Caki2 (cell line): ENCODE results near the gene IL3RA. TPM values are rescaled to one million over a fixed set of nuclear protein-coding genes. Genes with fewer than 3 reads are reported as not detected.
A peak's percentile ranks its signal among the peaks of the same experiment; 100 is the strongest.
"Not testable (repeated sequence)": the region's sequence is repeated elsewhere in the genome, so short reads cannot be mapped to it uniquely, and the experiment has no call there.

ENCODE experiments used
- DNase-seq: peaks from one replicate; pipeline ENCODE4 v3.0.0-alpha.2; 2015; ENCODE audit warnings: low read depth
- in situ Hi-C: cut with HindIII; loops from 2 replicates; pipeline ENCODE4 v1.10.0; 2016; ENCODE audit warnings: low sequenced_read_pairs, low pct_unique_long_range_greater_than_20kb, mixed read lengths
- total RNA-seq: library from RNA; depleted of rRNA; stranded (reverse); fragments of >200 nt; shearing (Covaris generic); gene quantifications from 2 replicates; pipeline ENCODE4 v1.2.3, GENCODE V29; 2014; ENCODE audit warnings: low replicate concordance; rRNA removed

Gene IL3RA
- total RNA-seq, result not detected in 2 replicates

- no peak for DNase-seq
- in situ Hi-C loops, result no loop called here
Observed at GRCh38 chrX:1336331-1336943, at the start of gene IL3RA. IL3RA (plus strand) TSS chrX:1336785; CDS start chrX:1341766, 4,981 bp downstream.

- DNase-seq, result no peak
- in situ Hi-C loops, result no loop called here
Observed at GRCh38 chrX:1289535-1289934, 47.0 kb upstream of the IL3RA start.

- in situ Hi-C loops, result no loop called here
- DNase-seq, result no peak
Observed at GRCh38 chrX:1291110-1291740, 45.4 kb upstream of the IL3RA start.

DNA sequence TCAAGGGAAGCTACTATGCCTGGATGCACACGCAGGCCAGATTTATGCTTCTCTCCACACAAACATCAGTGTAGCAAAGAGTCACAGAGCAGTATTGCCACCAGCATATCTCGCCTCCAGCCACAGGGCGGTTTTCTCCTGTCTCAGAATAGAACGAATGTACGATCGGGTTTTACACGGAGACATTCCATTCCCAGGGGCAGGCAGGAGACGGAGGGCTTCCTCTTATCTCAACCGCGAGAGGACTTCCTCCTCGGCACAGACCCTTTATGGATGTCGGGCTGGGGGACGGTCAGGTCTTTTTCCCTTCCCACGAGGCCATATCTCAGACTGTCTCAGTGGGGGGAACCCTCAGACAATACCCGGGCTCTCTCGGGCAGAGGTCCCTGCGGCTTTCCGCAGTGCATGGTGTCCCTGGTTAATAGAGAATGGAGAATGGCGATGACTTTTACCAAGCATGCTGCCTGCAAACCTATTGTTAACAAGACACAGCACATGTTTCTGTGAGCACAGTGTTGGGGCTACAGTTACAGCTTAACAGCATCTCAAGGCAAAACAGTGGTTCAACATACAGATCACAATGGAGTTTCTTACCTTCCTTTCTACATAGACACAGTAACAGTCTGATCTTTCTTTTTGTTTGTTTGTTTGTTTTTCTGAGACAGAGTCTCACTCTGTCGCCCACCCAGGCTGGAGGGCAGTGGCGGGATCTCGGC lies 43.9 kb upstream of the IL3RA start:
- DNase-seq, result no peak
- in situ Hi-C loops, result no loop called here

DNA sequence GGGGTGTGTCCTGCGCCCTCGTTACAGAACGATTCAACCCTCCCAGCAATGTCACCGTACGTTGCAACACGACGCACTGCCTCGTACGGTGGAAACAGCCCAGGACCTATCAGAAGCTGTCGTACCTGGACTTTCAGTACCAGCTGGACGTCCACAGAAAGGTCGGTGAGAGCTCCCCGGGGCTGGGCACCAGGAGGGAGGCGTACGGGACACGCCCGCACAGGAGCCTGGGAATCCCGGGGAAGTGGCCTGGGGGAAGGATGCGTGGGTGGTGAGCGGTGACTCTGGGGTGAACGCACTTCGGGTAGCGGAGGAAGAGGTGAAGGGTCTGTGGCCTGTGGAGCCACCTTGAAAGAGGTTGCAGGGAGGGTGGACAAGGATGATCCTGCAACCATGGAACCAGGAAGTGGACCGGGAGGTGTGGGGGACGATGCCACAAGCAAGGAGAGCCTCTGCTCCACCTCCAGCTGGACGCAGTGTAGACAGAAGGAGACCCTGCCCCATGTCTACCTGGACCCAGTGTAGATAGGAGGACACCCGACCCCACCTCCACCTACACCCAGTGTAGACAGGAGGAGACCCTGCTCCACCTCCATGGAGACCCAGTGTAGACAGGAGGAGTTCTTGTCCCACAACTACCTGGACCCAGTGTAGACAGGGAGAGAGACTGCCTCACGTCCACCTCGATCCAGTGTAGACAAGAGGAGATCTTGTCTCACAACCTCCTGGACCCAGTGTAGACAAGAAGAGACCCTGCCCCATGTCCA lies 42.1 kb upstream of the IL3RA start:
- in situ Hi-C loops, result no loop called here
- DNase-seq, result no peak

- in situ Hi-C loops, result no loop called here
- DNase-seq, result no peak
Observed at GRCh38 chrX:1295550-1295949, 41.0 kb upstream of the IL3RA start.

DNA sequence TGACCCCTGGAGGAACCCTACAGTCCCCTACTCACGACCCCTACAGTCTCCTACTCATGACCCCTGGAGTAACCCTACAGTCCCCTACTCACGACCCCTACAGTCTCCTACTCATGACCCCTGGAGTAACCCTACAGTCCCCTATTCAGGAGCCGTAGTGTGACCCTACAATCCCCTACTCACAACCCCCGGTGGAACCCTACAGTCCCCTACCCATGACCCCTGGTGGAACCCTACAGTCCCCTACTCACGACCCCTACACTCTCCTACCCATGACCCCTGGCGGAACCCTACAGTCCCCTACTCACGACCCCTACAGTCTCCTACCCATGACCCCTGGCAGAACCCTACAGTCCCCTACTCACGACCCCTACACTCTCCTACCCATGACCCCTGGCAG lies 39.0 kb upstream of the IL3RA start:
- in situ Hi-C loops, result not testable (repeated sequence)

DNA sequence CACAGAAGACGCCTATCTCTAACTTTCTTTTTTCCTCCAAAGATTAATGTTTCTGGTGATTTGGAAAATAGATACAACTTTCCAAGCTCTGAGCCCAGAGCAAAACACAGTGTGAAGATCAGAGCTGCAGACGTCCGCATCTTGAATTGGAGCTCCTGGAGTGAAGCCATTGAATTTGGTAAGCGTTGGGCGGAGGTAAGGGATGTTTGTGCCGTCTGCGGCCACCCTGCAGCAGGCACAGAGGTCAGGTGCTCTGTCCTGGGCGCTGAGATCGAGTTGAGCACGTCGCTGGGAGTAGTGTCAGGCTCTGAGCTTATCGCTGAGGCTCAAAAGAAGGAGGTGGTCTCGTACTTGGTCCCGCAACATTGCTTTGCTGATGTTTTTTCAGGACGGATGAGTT lies 36.1 kb upstream of the IL3RA start:
- no peak for DNase-seq
- in situ Hi-C loops, result no loop called here

More for the DNA sequence above, 39.0 kb upstream of the IL3RA start:
- DNase-seq, result not testable (repeated sequence)

DNA sequence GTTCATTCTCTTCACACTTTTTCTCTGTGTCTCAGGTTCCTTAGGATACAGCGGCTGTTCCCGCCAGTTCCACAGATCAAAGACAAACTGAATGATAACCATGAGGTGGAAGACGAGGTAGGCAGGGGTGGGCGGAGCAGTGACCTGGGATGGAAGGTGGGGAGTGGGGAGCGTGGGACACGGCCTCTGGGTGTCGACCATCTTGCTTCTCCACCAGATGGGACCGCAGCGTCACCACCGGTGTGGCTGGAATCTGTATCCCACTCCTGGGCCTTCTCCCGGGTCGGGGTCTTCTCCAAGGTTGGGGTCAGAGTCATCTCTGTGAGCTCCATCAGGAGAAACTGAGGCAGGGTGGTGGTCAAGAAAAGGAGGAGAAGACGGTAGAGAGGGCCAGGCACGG lies 31.2 kb upstream of the IL3RA start:
- in situ Hi-C loops, result no loop called here
- no peak for DNase-seq

DNA sequence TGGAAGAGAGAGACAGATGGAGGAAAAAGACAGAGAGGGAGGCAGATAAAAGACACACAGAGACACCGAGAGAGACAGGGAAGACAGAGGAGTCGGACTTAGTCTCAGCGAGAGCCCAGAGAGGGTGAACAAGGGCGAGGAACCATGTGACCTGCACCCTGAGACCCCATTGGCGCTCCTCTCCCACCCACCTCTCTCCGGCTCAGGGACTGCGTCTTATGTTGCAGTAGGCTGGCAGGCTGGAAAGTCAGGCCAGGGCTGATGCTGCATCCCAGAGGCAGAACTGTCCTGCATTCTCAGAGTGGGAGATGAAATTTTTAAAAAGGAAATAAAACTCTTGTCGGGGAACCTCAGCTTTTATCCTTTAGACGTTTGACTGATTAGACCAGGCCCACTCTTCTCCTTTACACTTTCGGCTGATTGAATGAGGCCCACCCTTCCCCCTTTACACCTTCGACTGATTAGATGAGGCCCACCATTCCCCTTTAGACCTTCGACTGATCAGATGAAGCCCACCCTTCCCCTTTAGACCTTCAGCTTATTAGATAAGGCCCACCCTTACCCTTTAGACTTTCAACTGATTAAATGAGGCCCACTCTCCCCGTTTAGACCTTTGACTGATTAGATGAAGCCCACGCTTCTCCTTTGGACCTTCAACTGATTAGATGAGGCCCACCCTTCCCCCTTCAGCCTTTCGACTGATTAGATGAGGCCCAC lies 29.5 kb upstream of the IL3RA start:
- in situ Hi-C loops, result no loop called here
- DNase-seq, result no peak

DNA sequence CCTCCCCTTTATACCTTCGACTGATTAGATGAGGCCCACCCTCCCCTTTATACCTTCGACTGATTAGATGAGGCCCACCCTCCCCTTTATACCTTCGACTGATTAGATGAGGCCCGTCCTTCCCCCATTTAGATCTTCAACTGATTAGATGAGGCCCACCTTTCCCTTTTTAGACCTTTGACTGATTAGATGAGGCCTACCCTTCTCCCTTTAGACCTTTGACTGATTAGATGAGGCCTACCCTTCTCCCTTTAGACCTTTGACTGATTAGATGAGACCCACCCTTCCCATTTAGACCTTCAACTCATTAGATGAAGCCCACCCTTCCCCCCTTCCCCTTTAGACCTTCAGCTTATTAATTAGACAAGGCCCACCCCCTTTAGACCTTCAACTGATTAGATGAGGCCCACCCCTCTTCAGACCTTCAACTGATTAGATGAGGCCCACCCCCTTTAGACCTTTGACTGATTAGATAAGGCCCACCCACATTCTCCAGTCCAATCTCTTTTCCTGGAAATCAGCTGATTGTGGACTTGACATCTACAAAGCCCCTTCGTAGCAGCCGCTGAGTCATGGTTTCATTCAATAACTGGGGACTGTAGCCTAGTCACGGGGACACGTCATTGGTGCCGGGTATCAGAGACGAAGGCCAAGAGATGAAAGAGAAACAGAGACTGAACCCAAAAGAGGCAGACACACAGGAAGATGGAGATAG lies 28.8 kb upstream of the IL3RA start:
- in situ Hi-C loops, result no loop called here
- no peak for DNase-seq

GRCh38 chrX:1308476-1308875 lies 28.1 kb upstream of the IL3RA start:
- DNase-seq, result no peak
- in situ Hi-C loops, result no loop called here

DNA sequence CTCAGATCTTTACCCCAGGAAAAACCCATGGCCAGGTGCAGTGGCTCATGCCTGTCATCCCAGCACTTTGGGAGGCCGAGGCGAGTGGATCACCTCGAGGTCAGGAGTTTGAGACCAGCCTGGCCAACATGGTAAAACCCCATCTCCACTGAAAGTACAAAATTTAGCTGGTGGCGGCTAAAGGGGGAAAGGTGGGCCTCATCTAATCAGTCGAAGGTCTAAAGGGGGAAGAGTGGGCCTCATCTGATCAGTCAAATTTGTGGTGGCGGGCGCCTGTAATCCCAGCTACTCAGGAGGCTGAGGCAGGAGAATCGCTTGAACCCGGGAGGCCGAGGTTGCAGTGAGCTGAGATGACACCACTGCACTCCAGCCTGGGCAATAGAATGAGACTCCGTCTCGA lies 27.7 kb upstream of the IL3RA start:
- in situ Hi-C loops, DNase-seq: not testable (repeated sequence)

DNA sequence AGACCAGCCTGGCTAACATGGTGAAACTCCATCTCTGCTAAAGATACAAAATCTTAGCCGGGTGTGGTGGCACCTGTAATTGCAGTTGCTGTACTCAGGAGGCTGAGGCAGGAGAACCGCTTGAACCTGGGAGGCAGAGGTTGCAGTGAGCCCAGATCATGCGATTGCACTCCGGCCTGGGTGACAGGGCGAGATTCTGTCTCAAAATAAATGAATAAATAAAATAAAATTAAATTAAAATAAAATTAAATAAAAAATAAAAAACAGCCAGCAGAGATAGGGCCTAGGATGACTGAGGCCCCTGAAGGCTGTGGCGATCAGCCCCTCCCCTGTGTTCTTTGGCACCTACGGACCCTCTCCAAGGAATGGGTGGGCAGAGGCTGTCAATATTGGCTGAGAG lies 22.8 kb upstream of the IL3RA start:
- in situ Hi-C loops, result no loop called here
- no peak for DNase-seq

GRCh38 chrX:1316527-1316926 lies 20.1 kb upstream of the IL3RA start:
- no peak for DNase-seq
- in situ Hi-C loops, result no loop called here

- DNase-seq, result no peak
- in situ Hi-C loops, result no loop called here
Observed at GRCh38 chrX:1321674-1322073, 14.9 kb upstream of the IL3RA start.

- in situ Hi-C loops, result no loop called here
- no peak for DNase-seq
Observed at GRCh38 chrX:1322393-1322792, 14.2 kb upstream of the IL3RA start.

DNA sequence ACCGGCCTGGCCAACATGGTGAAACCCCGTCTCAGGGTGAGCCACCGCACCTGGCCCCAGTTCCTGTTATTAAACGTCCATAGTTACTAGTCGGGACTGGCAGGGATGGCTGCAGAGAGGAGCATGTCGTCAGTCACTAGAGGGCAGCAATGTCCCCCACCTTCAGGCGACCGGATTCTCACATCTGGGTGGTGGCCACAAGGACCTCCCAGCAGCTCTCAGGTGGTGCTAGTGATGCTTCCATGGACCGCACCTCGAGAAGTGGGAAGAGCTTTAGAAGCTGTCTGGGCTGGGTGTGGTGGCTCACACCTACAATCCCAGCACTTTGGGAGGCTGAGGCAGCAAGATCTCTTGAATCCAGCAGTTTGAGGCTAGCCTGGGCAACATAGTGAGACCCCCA lies 13.3 kb upstream of the IL3RA start:
- in situ Hi-C loops, result no loop called here
- peak; percentile 25 for DNase-seq
